BE2C (cell line): ENCODE results near the gene CARD10.

ENCODE experiments used
- DNase-seq: peaks from one replicate; pipeline ENCODE4 v3.0.0-alpha.2; 2020
- H3K27me3 ChIP-seq: fragments of 250-450 bp; sonication (Bioruptor Pico); 2 replicates; pipeline ENCODE4 v1.5.1; 2020; ENCODE audit warnings: mild to moderate bottlenecking
- H3K36me3 ChIP-seq: fragments of 250-450 bp; sonication (Bioruptor Pico); 2 replicates; pipeline ENCODE4 v1.5.1; 2020; ENCODE audit warnings: mild to moderate bottlenecking
- H3K4me1 ChIP-seq: fragments of 250-450 bp; sonication (Bioruptor Pico); 2 replicates; pipeline ENCODE4 v1.5.1; 2020
- H3K4me3 ChIP-seq: 2 replicates; pipeline ENCODE4 v1.5.1; 2011; ENCODE audit warnings: low read depth, low read length
- H3K9me3 ChIP-seq: fragments of 250-450 bp; sonication (Bioruptor Pico); 2 replicates; pipeline ENCODE4 v1.5.1; 2020
- TF ChIP-seq, protein P1 (sequence below): IDR thresholded peaks from 2 replicates; pipeline ENCODE4 v1.5.1; 2012; ENCODE audit warnings: mild to moderate bottlenecking, low read depth, low read length

CARD10 gene

DNA sequence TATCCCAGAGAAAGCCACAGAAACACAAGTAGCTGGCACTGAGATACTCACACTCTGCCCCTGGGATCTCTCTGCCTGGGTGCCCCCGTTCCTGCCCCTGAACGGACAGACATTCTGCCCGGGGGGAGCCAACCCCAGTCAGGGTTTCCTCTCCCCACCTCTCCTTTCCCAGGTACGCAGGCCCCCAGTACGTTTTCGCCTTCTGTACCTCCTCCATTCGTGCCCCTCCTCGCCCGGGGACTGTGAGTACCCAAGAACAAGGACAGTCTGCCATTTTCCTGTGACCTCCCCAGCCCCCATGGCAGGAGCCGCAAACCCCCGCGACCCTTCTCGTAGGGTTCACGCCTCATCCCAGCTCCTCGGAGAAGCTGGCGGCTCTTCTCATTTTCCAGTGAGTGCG, 62.9 kb downstream of the CARD10 start:
- H3K4me3 ChIP-seq, result no peak overlapping the region
- no peaks in the 10 kb centered on the region; the same call in 1 of the 2 replicates for H3K4me1 ChIP-seq
- H3K9me3 ChIP-seq, result no peaks in the 10 kb centered on the region
- H3K27me3 ChIP-seq, result no peaks in the 10 kb centered on the region
- TF ChIP-seq, protein P1, sequence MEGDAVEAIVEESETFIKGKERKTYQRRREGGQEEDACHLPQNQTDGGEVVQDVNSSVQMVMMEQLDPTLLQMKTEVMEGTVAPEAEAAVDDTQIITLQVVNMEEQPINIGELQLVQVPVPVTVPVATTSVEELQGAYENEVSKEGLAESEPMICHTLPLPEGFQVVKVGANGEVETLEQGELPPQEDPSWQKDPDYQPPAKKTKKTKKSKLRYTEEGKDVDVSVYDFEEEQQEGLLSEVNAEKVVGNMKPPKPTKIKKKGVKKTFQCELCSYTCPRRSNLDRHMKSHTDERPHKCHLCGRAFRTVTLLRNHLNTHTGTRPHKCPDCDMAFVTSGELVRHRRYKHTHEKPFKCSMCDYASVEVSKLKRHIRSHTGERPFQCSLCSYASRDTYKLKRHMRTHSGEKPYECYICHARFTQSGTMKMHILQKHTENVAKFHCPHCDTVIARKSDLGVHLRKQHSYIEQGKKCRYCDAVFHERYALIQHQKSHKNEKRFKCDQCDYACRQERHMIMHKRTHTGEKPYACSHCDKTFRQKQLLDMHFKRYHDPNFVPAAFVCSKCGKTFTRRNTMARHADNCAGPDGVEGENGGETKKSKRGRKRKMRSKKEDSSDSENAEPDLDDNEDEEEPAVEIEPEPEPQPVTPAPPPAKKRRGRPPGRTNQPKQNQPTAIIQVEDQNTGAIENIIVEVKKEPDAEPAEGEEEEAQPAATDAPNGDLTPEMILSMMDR, result no peak
- no peak for DNase-seq
- H3K36me3 ChIP-seq, result no peaks in the 10 kb centered on the region

DNA sequence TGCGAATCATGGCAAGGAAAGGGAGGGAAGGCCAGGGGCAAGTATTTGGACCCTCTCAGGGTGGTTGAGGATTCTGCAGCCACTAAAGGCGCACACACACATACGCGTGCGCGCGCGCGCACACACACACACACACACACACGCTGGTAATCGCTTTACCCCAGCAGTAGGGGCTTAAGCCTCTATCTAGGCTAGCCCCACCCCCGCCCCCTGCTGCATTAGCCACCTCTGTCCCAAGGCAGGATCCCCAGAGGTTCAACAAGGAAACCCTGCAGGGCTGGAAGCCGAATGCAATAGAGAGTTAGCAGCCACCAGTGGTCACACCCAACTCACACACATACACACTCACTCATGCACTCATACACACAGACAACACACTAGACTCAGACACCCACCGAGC, 63.3 kb downstream of the CARD10 start:
- Histone ChIP-seq H3K27me3 (no peaks in the 10 kb centered on the region), H3K4me3 (no peak overlapping the region), H3K36me3 (no peaks in the 10 kb centered on the region), H3K4me1 (no peaks in the 10 kb centered on the region; the same call in 1 of the 2 replicates), H3K9me3 (no peaks in the 10 kb centered on the region)
- TF ChIP-seq, protein P1, result no peak
- no peak for DNase-seq

DNA sequence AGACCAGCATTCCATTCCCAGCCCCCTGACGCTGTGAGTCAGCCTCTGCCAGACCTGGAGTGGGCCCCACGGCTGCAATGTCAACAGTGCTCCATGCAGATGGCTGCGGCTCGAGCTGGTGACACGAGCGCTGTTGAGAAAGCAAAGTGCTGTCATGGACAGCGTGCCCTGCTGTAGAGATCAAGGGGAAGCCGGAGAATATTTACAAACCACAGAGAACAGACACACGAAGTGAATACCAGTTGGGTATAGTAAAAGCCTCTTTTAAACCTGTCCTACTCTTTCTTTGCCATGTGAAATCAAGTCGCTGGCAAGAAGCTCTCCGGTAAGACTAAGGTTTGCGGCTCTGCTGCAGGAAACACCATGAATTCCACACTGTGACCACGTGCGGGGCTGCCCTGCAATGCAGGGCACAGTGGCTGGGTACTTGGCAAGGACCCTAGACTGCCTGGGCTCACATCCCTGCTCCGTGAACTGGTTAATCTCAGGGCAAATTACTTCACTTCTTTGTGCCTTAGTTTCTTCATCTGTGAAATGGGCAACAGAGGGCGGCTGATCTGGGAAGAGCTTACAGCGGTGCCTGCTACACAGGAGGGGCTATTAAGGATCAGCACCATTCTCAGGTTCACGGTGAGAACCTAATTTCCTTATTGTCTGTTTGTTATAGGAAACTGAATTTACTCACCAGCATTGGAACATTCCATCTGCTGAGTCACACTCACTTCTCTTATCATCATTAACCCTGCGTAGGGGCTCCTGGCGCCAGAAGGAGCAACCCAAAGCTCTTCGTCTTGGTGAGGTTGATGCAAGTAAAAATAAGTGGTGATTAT, 64.1 kb downstream of the CARD10 start:
- TF ChIP-seq, protein P1, result no peak
- Histone ChIP-seq H3K4me3 (no peak overlapping the region), H3K4me1 (no peaks in the 10 kb centered on the region; the same call in 1 of the 2 replicates), H3K27me3 (no peaks in the 10 kb centered on the region), H3K9me3 (no peaks in the 10 kb centered on the region), H3K36me3 (no peaks in the 10 kb centered on the region)
- DNase-seq, result no peak

DNA sequence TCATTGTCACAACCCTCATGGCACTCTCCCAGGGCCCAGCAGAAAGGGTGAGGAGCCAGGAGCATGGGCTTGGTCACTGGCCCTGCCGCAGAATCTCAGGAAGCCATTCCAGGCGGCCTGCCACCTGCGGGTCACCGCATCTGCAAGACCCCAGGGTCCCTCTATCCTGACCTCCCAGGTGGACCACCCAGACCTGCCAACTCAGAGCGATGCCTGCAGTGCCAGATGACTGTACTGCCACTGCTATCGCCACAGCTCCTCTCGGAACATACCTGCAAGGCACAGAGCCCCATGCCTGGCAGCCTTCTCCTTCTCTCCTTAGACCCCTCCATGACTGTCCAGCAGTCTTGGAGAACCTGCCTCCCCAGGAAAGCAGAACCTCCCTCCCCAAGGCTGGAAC, 65.5 kb downstream of the CARD10 start:
- Histone ChIP-seq H3K4me1 (no peaks in the 10 kb centered on the region; the same call in 1 of the 2 replicates), H3K27me3 (no peaks in the 10 kb centered on the region), H3K4me3 (no peak overlapping the region), H3K9me3 (no peaks in the 10 kb centered on the region), H3K36me3 (no peaks in the 10 kb centered on the region)
- TF ChIP-seq, protein P1, result no peak
- DNase-seq, result no peak

DNA sequence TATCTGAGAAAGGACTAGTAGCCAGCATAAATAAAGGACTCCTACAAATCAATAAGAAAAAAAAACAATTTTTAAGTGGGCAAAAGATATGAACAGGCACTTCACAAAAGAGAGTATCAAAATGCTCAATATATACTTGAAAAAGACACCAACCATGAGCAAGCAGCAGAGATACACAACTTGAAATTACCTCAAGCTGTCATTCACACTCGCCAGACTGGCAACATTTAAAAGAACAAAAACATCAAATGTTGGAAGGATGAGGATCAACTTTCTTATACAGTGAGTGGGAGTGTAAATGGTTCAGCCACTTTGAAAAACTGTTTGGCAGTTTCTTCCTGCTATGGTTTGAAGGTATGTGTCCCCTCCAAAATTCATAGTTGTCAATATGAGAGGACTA, 68.0 kb downstream of the CARD10 start:
- no peaks in the 10 kb centered on the region for H3K4me1 ChIP-seq
- H3K36me3 ChIP-seq, result no peaks in the 10 kb centered on the region
- no peak overlapping the region for H3K4me3 ChIP-seq
- TF ChIP-seq, protein P1, result no peak
- no peak for DNase-seq
- H3K9me3 ChIP-seq, result no peaks in the 10 kb centered on the region
- no peaks in the 10 kb centered on the region for H3K27me3 ChIP-seq

DNA sequence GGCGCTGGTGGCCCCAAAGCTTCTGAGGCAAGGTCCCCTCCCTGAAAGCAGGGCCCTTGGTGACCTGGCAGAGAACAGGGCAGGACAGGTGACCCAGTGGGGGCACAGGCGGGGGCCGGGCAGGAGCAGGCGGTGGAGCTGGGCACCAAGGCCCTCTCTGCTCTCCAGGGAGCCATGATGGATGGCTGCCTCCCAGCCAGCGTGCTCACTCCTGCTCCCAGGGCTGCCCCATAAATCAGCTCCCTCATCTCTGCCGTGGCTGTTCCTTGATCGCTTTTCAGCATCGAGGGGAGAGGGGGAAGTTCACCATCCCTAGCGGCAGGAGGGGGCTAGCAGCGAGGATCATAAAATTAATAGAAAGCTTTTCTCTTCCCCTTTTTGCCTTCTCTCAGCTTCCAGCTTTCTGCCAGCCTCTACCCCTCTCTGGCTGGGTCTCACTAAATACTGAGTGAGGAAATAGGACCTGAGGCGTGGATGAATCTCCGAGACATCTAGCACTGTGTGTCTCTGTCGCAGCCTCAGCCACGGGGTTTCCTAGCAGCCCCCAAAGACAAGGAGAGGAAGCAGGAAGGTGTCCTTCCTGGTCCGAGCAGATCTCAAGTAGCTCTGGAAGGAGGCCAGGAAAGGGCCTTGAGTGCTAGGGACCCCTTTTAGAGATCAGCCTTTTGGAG, 69.7 kb downstream of the CARD10 start:
- no peak for DNase-seq
- H3K27me3 ChIP-seq, result no peaks in the 10 kb centered on the region
- no peak overlapping the region for H3K4me3 ChIP-seq
- H3K9me3 ChIP-seq, result no peaks in the 10 kb centered on the region
- TF ChIP-seq, protein P1, result no peak
- H3K36me3 ChIP-seq, result no peaks in the 10 kb centered on the region
- no peaks in the 10 kb centered on the region for H3K4me1 ChIP-seq
